ENCODE data around the gene NR4A3. TPM values are rescaled to one million over a fixed set of nuclear protein-coding genes. Genes with fewer than 3 reads are reported as not detected.

The NR4A3 gene
- total and polyA plus RNA-seq, 9 of the 15 experiments (the other 6 are each of a cell fraction or from before 2014, with no cell fraction given), result 0.04 to 0.07 TPM; not detected in 7

DNA sequence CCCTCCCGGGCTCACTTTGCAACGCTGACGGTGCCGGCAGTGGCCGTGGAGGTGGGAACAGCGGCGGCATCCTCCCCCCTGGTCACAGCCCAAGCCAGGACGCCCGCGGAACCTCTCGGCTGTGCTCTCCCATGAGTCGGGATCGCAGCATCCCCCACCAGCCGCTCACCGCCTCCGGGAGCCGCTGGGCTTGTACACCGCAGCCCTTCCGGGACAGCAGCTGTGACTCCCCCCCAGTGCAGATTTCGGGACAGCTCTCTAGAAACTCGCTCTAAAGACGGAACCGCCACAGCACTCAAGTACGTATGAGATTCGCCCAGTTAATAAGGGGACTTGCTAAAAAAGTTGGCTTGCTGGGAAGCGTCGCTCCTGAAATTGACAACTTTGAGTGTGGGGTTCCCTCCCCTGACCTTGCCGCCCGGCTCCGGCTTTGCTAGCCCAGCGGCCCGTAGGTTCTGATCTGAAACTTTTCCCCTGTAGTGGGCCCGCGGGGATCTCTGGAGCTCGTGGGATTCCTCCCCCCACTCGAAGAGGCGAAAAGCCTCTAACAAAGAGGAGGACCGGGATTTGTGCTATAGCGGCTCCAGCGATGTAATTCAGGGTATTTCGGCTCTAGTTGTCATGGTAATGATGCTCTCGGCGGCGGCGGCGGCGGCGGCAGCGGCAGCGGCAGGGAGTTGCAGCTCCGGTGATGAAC is 572 bp downstream of the NR4A3 start (continued):
- TF ChIP-seq NR4A1 (CRISPR knock-in tag; IDR thresholded peaks at IDR 0.05) (no peak), NR4A1 (tag; IDR thresholded peaks at IDR 0.05) (no peak), RUNX1 (IDR thresholded peaks at IDR 0.05; ENCODE audit: low read depth) (0 out of 2 replicates have a peak, but pooled peaks have one; percentile 7), ZBTB40 (IDR thresholded peaks at IDR 0.05) (no peak), ZBTB40 (CRISPR knock-in tag; IDR thresholded peaks at IDR 0.05) (no peak), L3MBTL2 (IDR thresholded peaks at IDR 0.05) (no peak), MTF1 (CRISPR knock-in tag; IDR thresholded peaks at IDR 0.05; ENCODE audit: borderline replicate concordance) (no peak), BRF1 (IDR thresholded peaks at IDR 0.05; ENCODE audit: borderline replicate concordance, extremely low read depth, insufficient read length) (no peak), ZNF263 (CRISPR knock-in tag; IDR thresholded peaks at IDR 0.05; ENCODE audit: borderline replicate concordance) (no peak), ZNF212 (CRISPR knock-in tag; IDR thresholded peaks at IDR 0.05) (no peak), KDM1A (IDR thresholded peaks at IDR 0.05) (peak in 1 of 2 experiments; percentile 6; a peak in 1 of 4 replicates), ZNF75A (CRISPR knock-in tag; IDR thresholded peaks at IDR 0.05) (no peak), SREBF1 (IDR thresholded peaks at IDR 0.05; ENCODE audit: borderline replicate concordance, low read depth, low read length) (no peak), ID3 (CRISPR knock-in tag; IDR thresholded peaks at IDR 0.05) (no peak), ID3 (tag; IDR thresholded peaks at IDR 0.05) (no peak), YY1 (IDR thresholded peaks at IDR 0.05; ENCODE audit: borderline replicate concordance in 1 of 3, control insufficient read depth in 1 of 3, extremely low read depth in 1 of 3, insufficient read depth in 3 of 3, insufficient read length in 1 of 3, insufficient replicate concordance in 2 of 3, low read depth in 1 of 3, low read length in 2 of 3) (no peak), ZBTB1 (CRISPR knock-in tag; IDR thresholded peaks at IDR 0.05; ENCODE audit: borderline replicate concordance, low read depth) (no peak), EP400 (IDR thresholded peaks at IDR 0.05) (no peak)
- TF ChIP-seq, protein P1, sequence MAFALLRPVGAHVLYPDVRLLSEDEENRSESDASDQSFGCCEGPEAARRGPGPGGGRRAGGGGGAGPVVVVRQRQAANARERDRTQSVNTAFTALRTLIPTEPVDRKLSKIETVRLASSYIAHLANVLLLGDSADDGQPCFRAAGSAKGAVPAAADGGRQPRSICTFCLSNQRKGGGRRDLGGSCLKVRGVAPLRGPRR (CRISPR knock-in tag; IDR thresholded peaks at IDR 0.05), result no peak
